Subcutaneous adipose tissue (tissue), 4 donors: Measurements from ENCODE around the gene PRSS1. TPM values are rescaled to one million over a fixed set of nuclear protein-coding genes. Genes with fewer than 3 reads are reported as not detected.

Experiments used
- CTCF ChIP-seq: fragments of 450-650 bp; IDR thresholded peaks from one replicate; pipeline ENCODE4 v1.5.1; 2016; ENCODE audit warnings: low read depth, mild to moderate bottlenecking, control low read depth, antibody characterized with exemption, moderate library complexity
- total RNA-seq, 4 donors: library from RNA; depleted of rRNA; stranded (reverse); fragments of >200 nt; gene quantifications; one replicate each; pipeline ENCODE4 v1.1.0, GENCODE V29; 2016

The PRSS1 gene
- total RNA-seq, 4 donors from 2014 or later = not detected

- no peak for TF ChIP-seq CTCF
Measured at GRCh38 chr7:142787783-142788182, 38.5 kb downstream of the PRSS1 start.

DNA sequence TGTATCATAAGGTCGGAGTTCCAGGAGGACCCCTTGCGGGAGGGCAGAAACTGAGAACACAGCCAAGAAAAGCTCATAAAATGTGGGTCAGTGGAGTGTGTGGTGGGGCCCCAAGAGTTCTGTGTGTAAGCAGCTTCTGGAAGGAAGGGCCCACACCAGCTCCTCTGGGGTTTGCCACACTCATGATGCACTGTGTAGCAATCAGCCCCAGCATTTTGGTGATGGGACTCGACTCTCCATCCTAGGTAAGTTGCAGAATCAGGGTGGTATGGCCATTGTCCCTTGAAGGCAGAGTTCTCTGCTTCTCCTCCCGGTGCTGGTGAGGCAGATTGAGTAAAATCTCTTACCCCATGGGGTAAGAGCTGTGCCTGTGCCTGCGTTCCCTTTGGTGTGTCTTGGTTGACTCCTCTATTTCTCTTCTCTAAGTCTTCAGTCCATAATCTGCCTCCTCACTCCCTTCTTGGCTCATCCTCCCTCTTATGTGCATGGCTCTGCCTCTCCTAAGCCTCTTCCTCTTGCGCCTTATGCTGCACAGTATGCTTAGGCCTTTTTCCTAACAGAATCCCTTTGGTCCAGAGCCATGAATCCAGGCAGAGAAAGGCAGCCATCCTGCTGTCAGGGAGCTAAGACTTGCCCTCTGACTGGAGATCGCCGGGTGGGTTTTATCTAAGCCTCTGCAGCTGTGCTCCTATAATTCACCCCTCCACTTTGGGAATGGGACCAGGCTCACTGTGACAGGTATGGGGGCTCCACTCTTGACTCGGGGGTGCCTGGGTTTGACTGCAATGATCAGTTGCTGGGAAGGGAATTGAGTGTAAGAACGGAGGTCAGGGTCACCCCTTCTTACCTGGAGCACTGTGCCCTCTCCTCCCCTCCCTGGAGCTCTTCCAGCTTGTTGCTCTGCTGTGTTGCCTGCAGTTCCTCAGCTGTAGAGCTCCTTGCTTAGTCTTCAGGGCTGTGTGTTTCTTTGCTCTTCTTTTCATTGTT lies 39.3 kb downstream of the PRSS1 start:
- TF ChIP-seq CTCF = no peak

DNA sequence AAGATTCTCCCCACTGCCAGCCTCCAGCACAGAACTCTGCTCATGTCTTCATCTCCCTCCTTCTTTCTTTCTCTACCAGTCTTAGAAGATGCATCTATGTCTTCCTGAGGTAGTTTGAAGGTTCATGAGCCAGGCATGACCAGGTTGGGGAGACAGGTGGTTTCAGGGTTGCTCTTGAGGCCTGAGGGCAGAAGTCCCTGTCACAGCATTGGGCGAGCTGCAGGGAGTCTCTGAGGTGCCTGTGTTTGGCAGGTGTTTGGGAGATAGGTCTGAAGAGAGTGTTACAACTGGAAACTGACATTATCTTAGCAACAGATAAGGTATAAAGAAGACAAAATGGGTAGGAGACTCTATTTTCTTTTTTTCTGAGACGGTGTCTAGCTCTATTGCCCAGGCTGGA lies 40.2 kb downstream of the PRSS1 start:
- no peak for TF ChIP-seq CTCF

GRCh38 chr7:142790056-142790455 lies 40.8 kb downstream of the PRSS1 start:
- TF ChIP-seq CTCF = no peak

DNA sequence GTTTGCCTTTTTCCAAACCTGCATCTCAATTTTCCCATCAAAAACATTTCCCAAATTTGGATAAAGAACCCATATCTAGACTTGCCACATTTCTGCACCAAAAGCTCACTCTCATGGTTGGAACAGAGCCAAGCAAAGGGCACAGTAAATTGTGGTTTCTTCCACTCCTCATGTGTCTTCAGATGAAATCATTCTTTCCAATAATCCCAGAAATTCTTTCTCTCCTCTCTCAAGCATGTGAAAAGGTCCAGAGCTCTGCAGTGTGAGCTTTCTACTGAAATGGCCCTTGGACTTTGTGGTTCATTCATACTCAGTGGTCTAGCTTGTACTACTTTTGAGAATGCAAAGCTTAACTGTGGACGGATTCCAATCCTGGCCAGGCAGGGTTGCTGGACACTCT lies 41.3 kb downstream of the PRSS1 start:
- TF ChIP-seq CTCF = no peak

DNA sequence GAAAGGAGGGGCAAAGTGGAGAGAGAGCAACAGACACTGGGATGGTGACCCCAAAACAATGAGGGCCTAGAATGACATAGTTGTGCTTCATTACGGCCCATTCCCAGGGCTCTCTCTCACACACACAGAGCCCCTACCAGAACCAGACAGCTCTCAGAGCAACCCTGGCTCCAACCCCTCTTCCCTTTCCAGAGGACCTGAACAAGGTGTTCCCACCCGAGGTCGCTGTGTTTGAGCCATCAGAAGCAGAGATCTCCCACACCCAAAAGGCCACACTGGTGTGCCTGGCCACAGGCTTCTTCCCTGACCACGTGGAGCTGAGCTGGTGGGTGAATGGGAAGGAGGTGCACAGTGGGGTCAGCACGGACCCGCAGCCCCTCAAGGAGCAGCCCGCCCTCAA lies 42.2 kb downstream of the PRSS1 start:
- TF ChIP-seq CTCF = no peak

- TF ChIP-seq CTCF = no peak
Measured at GRCh38 chr7:142792129-142792528, 42.9 kb downstream of the PRSS1 start.
